ENCODE data around the gene TALDO1. TPM values are rescaled to one million over a fixed set of nuclear protein-coding genes. Genes with fewer than 3 reads are reported as not detected.
"Not testable (repeated sequence)": the region's sequence is repeated elsewhere in the genome, so short reads cannot be mapped to it uniquely, and the experiment has no call there.

TALDO1 gene
- total RNA-seq, 1 experiment from 2014 or later = 383 TPM

DNA sequence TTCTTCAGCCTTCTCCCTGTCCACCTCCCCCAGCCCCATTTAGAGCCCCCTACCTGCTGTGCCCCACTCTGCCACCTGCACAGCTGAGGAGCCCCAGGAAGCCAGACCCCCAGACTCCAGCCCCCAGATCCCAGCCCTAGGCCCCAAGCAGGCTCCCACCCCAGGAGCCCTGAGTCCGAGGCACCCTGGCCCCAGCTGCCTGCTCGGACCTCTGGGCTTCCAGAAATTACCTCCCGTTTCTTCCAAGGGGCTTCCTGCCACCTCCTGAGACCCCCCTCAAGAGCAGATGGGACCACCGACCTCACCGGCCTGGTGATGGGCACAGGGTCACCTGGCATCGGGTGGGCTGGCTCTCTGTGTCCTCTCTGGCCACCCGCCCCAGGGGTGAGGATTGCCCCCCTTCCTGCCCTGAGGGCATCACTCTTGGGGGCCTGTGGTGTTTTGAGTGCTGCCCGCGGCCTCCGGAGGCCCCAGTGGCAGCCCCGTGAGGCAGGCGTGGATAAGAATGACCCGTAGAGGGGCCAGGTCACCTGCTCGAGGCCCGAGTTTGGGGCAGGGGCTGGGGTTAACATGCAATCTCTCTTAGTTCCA, 18.3 kb upstream of the TALDO1 start:
- DNase-seq (ENCODE audit: extremely low read depth, low read depth) = no peak

DNA sequence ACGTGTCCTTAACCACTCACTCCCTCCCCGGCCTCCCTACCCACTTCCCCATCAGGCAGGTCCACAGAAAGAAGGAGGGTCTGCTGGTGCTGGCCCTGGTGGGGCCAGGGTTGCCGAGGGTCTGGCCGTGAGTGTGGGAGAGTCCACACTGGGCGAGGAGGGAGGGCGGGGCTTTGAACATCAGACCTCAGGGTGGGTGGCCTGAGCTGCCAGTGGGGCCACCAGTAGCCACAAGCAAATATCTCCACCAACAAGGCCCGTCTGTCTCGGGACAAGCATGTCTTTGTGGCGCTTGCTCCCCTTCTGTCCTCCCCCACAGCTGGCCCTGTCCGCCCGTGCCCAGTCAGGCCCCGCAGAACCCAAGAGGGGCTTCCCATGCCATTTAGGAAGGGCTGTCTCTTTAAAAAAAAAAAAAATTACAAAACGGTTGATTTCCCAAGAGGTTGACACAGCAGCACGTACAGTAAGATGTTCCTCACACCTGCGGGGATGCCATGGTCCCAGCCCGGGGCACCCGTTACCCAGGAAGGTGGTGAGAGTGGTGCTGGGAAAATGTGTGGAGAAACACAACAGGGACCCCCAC, 17.7 kb upstream of the TALDO1 start:
- no peak for DNase-seq (ENCODE audit: extremely low read depth, low read depth)

DNA sequence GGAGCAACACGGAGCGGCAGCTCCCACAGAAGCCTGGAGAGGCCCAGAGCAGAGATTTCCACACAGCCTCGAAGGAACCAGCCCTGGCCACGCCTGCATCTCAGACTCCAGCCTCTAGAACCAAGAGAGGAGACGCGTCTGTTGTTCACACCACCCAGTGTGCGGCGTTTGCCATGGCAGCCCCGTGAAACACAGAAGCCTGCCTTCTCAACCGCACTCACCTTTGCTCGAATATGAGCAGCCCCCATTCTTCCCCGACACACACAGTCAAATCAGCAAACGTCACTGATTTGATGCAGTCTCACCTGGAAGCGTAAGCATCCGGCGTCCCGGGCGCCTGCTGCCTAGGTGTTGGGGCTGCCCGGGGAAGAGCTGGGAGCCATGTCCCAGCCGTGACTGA, 14.2 kb upstream of the TALDO1 start:
- no peak for DNase-seq (ENCODE audit: extremely low read depth, low read depth)

DNA sequence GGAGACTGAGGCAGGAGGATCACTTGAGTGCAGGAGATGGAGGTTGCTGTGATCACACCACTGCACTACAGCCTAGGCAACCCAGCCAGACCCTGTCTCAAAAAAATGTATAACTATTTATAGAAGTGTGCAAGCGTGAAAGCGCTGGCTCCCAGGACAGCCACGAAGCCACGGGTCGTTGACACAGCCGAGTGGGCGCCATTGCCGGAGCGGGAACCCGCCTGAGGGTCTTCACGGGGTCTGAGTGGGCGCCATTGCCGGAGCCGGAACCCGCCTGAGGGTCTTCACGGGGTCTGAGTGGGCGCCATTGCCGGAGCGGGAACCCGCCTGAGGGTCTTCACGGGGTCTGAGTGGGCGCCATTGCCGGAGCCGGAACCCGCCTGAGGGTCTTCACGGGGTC, 12.7 kb upstream of the TALDO1 start:
- DNase-seq (ENCODE audit: extremely low read depth, low read depth) = not testable (repeated sequence)

DNA sequence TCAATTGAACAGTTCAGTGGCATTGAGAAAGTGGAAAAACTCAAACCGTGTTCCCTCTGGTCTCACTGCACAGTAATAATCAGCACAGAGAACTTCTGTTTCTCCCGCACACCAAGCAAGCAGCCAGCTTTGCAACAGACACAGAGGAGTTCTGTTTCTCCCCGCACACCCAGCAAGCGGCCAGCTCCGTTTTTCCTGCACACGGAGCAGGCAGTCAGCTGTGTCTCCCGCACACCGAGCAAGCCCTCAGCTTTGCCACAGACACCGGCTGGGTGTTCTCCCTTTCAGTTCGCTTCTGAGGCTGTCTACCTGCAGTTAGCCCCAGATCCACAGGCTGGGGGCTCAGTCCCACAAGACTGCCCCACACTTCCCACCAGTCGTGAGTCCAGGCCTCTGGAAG, 9.9 kb upstream of the TALDO1 start:
- DNase-seq (ENCODE audit: extremely low read depth, low read depth) = no peak

DNA sequence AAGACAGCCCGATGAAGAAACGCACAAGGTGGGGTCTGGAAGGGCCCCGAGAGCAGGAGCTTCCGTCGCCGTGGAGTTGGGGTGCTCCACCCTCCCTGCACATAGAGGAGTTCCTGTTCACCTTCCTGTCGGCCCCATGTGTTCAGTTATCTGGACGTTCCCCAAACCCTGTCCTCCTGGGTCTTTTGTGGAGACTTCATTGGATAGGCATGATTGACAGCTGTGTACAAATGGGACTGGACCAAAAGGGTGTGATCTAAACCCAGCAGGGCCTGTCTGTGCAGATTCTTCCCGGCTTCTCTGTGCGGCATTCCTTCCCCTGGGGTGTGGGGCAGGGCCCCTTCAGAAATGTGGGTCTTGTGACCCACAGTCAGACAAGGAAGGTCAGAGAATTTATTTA, 9.4 kb upstream of the TALDO1 start:
- not testable (repeated sequence) for DNase-seq (ENCODE audit: extremely low read depth, low read depth)

DNA sequence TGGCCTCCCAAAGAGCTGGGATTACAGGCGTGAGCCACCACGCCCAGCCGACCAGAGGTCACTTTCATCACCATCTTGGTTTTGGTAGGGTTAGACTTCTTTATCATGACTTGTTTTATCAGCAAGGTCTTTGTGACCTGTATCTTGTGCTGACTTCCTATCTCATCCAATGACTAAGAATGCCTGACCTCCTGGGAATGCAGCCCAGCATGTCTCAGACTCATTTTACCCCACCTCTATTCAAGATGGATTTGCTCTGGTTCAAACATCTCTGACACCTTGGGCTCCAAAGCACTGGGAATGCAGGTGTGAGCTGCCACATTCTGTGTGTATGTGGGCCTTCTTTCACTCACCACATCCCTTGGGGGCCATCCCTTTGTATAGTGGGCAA, 5.1 kb upstream of the TALDO1 start:
- DNase-seq (ENCODE audit: extremely low read depth, low read depth) = no peak

DNA sequence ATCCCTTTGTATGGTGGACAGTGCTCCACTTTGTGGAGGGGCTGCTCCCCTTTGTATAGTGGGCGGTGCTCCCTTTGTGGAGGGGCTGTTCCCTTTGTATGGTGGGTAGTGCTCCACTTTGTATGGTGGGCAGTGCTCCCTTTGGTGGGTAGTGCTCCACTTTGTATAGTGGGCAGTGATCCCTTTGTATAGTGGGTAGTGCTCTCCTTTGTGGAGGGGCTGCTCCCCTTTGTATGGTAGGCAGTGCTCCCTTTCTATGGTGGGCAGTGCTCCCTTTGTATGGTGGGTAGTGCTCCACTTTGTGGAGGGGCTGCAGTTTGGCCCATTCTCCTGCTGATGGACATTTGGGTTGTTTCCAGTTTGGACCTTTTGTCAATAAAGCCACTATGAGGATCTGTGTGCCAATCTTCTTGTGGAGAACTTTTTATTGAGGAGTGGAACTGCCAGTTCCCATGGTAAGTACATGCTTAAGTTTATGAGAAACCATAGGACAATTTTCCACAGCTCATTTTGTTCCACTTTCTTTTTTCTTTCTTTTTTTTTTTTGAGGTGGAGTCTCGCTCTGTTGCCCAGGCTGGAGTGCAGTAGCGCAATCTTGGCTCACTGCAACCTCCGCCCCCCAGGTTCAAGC, 4.6 kb upstream of the TALDO1 start:
- DNase-seq (ENCODE audit: extremely low read depth, low read depth) = no peak

DNA sequence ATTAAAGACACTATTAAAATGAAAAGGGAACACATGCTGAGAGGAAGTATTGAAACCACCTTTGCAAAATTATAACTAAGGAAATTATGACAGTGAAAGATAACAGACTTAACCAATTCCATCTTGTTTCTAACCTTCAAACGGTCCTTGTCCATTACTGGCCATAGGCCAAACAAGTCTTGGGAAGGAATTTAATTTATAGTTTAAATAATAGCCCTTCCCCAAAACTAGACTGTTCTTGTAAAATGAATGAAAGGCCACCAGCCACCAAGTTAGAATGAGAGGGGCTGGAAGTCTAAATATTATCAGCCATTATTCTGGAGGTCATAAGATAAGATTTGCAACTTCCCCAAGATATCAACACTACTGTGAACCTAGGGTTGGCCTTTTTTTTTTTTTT, 1.8 kb upstream of the TALDO1 start:
- DNase-seq (ENCODE audit: extremely low read depth, low read depth) = no peak

DNA sequence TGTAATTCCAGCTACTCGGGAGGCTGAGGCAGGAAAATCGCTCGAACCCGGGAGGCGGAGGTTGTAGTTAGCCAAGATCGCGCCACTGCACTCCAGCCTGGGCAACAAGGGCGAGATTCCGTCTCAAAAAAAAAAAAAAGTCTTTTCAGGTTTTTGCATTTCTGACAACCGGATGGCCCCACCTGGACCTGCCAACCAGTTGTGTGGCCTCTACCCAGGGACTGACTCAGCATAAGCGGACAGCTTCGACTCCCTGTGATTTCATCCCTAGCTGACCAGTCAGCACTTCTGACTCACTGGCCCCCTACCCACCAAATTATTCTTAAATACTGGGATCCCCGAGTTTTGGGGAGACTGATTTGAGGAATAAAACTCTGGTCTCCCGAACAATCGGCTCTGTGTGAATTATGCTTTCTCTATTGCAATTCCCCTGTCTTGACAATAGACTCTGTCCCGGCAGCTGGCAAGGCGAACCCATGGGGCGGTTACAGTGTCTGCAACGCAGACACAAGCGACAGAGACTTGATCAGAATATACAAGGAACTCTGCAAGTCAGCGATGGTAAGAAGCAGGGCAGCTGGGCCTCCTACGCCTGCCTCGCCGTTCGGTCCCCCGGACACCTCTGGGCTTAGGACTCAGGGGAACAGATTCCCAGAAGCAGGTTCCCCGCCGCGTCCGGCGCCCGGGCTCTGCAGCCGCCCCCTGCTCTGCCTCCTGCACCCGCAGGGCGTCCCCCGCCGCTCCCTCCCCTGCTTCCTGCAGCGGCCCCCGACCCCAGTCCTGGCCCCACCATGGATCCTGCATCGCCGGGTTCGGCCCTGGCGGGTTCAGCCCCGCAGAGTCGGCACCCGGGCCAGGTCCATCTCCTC, 741 bp upstream of the TALDO1 start:
- no peak for DNase-seq (ENCODE audit: extremely low read depth, low read depth)

DNA sequence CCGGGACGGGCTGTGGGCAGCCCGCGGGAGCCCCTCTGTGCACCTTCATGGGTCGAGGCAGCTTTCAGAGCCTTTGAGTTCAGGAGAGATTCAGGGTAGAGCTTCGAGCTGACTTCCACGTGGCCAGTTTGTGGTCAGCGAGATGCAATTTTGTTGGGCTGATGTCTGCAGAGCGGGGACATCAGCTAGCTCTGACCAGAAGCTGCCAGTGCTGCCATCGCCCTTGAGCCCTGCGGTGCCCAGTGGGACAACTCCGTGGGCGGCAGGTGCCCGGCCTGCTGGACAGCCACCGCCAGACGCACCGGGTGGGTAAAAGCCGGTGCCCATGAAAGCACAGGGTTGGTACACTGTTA, 719 bp downstream of the TALDO1 start:
- no peak for DNase-seq (ENCODE audit: extremely low read depth, low read depth)

DNA sequence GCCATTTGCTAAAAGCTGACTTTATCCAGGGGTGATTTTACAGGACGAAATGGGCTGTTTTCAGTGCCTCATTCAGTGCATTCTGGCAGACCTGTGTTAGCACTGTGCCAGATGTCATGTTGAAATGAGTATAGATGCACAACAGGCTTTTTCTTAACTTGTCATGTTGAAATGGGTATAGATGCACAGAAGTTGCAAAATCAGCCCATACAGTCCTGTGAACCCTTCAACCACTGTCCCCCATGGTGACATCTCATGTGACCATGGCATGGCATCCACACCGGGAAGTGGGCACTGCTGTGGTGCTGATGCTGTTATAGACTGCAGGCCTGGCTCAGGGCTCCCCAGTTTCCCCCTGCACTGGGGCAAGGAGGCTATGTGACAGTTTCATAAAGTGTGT, 2.5 kb downstream of the TALDO1 start:
- DNase-seq (ENCODE audit: extremely low read depth, low read depth) = no peak

DNA sequence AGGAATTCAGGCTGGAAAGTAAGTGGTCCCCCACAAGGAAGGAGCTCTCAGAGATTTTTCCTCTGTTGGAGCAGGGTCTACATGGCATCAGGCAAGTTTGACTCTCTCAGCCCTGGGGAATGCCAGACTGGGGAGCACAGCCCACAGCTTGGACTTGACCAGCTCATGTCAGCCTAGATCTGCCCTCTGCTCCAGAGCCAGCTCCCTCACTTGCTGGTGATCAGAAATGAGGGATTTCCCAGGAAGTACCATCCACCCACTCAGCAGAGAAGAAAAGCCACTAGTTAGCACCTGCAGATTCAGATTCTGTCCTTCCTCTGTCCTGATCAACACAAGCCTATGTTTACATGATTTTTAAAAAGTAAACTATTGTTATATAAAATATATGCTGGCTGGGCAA, 13.0 kb downstream of the TALDO1 start:
- no peak for DNase-seq (ENCODE audit: extremely low read depth, low read depth)

DNA sequence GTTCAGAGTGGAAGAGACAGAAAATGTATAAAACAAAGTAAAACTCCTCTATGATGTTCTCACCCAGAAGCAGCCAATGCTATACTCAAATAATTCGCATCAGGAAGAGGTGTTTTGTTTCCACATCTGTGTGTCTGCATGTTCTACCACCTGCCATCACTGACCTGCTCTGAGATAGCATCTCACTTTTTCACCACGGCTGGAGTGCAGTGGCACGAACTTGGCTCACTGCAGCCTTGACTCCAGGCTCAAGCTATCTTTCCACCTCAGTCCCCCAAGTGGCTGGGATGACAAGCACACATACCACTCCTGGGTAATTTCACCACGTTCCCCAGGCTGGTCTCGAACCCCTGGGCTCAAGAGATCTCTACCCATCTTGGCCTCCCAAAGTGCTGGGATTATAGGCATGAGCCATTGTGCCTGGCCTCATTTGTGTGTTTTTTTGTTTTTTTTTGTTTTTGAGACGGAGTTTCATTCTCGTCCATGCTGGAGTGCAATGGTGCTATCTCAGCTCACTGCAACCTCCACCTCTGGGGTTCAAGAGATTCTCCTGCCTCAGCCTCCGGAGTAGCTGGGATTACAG, 14.4 kb downstream of the TALDO1 start:
- DNase-seq (ENCODE audit: extremely low read depth, low read depth) = no peak

DNA sequence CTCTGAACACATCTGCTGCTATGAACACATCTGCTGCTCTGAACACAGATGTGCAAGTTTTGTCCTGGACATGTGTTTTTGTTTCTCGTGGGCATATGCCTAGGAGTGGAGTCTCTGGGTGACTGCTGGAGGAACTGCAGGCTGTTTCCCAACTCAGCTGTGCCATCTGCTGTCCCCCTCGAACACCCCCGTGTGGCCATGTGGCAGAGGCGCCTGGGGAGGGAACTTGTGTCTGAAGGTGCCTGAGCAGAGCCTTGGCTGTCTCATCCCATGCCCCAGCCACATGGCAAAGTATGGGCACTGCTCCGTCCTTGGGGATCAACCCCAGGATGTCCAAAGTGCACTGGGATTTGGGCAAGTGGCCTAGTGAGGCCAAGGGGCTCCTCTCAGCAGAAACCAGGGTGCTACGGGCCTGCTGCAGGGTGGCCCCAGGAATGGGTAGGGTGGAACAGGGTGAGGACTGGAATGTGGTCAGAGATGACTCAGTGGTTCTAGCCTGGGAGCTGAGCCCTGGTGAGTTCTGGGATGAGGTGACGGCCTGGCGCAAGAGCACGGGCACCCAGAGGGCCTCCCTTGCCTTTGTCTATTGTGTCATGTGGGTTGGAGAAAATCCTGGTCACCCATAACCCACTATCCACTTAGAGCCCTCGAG, 15.3 kb downstream of the TALDO1 start:
- peak; percentile 52 for DNase-seq (ENCODE audit: extremely low read depth, low read depth)

DNA sequence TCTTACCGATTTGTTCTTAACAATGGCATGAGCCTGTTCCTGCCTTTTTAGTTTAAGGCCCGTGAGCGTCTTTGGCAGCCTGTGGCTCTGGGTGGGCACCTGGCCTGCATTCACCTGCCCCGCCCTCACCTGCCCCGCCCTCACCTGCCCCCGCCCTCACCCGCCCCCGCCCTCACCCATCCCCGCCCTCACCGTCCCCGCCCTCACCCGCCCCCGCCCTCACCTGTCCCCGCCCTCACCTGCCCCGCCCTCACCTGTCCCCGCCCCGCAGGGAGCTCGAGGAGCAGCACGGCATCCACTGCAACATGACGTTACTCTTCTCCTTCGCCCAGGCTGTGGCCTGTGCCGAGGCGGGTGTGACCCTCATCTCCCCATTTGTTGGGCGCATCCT, 15.8 kb downstream of the TALDO1 start:
- DNase-seq (ENCODE audit: extremely low read depth, low read depth) = no peak

DNA sequence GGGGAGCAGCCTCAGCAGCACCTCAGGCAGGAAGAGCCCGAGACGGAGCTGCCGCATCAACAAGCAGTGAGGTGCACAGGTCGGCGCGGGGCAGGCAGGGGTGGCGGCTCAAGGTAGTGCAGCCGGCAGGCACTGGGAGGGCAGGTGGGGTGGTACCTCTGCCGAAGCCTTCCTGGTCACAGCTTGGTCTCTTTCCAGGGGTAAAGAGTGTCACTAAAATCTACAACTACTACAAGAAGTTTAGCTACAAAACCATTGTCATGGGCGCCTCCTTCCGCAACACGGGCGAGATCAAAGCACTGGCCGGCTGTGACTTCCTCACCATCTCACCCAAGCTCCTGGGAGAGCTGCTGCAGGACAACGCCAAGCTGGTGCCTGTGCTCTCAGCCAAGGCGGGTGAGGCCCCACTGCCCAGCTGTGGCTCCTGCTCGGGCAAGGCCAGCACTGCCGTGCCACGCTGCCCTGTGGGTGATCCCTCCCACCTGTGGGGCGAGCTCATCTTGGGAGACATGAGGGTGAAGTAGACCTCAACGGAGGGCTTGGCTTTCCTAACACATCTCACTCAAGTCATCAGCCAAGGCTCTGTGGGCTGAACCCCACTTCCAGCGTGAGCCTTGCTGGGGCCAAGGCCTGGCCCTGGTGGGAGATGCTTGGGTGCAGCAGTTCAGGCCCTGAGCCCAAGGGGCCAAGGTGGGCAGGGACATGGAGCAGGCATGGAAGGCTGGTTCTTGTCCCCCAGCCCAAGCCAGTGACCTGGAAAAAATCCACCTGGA, 16.5 kb downstream of the TALDO1 start:
- DNase-seq (ENCODE audit: extremely low read depth, low read depth) = no peak

DNA sequence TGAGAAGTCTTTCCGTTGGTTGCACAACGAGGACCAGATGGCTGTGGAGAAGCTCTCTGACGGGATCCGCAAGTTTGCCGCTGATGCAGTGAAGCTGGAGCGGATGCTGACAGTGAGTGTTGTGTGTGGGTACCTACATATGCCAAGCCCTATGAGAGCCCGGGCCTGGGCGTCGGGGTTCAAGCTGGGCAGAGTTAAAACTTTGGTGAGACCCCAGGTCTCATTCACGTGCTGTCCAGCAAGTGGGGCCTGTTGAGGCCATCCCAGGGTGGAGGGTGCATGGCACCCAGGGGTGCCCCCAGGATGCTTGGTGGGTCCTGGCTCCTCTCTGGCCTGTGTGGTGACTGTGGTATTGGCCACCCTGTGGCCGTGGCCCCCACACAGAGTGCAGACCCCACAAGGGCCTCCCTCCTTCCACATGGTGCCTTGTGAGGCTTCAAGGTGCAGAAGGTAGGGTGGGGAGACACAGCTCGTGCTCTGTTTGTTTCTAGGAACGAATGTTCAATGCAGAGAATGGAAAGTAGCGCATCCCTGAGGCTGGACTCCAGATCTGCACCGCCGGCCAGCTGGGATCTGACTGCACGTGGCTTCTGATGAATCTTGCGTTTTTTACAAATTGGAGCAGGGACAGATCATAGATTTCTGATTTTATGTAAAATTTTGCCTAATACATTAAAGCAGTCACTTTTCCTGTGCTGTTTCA, 17.2 kb downstream of the TALDO1 start:
- DNase-seq (ENCODE audit: extremely low read depth, low read depth) = no peak

DNA sequence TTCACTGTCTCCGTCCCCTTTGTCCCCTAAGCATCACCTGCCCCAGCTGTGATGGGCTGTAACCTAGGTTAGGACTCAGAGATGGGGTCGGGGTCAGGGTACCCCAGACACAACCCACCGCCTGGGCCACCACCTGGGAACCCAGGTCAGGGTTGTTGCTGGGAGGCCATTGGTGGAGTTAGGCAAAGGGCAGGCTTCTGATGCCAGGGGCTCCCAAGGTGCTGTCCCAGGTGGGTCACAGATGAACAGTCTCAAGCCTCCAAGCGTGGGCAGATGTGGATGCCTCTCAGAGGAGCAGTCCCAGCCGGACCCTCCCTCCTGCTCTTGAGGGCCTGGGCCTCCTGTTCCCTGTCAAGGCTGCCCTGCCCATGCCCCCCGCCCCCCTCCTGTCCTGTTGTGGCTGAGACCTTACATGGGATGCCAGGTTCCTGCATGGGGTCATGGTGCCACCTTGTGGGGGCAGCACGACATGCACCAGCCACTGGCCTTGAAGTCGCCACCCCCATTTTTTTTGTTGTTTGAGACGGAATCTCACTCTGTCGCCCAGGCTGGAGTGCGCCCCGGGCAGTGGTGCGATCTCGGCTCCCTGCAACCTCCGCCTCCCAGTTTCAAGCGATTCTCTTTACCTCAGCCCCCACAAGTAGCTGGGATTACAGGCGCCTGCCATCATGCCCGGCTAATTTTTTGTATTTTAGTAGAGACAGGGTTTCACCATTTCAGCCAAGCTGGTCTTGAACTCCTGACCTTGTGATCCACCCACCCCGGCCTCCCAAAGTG, 17.9 kb downstream of the TALDO1 start:
- DNase-seq (ENCODE audit: extremely low read depth, low read depth) = peak; percentile 65

Measured in NCI-H460 (cell line).